HAP-1 (cell line): ENCODE results near the gene DENND1C.
A peak's percentile ranks its signal among the peaks of the same experiment; 100 is the strongest.
"Not testable (repeated sequence)": the region's sequence is repeated elsewhere in the genome, so short reads cannot be mapped to it uniquely, and the experiment has no call there.

Experiments
- DNase-seq, 2 experiments: peaks; one replicate each; pipeline ENCODE4 v3.0.0-alpha.2; 2016 to 2020; ENCODE audit warnings: low spot score in 2 of 2
- H3K27me3 ChIP-seq: fragments of 250-450 bp; sonication (Bioruptor Pico); 2 replicates; pipeline ENCODE4 v1.5.1; 2020; ENCODE audit warnings: low read depth, mild to moderate bottlenecking, moderate library complexity
- H3K36me3 ChIP-seq: fragments of 250-450 bp; sonication (Bioruptor Pico); replicated peaks from 2 replicates; pipeline ENCODE4 v1.5.1; 2020; ENCODE audit warnings: mild to moderate bottlenecking
- H3K4me1 ChIP-seq: fragments of 250-450 bp; sonication (Bioruptor Pico); 2 replicates; pipeline ENCODE4 v1.5.1; 2020; ENCODE audit warnings: mild to moderate bottlenecking
- H3K4me3 ChIP-seq: fragments of 250-450 bp; sonication (Bioruptor Pico); 2 replicates; pipeline ENCODE4 v1.5.1; 2020; ENCODE audit warnings: mild to moderate bottlenecking, moderate library complexity
- H3K9me3 ChIP-seq: fragments of 250-450 bp; sonication (Bioruptor Pico); 2 replicates; pipeline ENCODE4 v1.5.1; 2020; ENCODE audit warnings: mild to moderate bottlenecking, moderate library complexity
- in situ Hi-C: fragments of 300-500 bp; cut with MboI; formaldehyde crosslinking; loops from 3 replicates; pipeline ENCODE4 v1.14.3; 2020; ENCODE audit warnings: low sequenced_read_pairs, inconsistent platforms, mixed read lengths

The DENND1C gene

DNA sequence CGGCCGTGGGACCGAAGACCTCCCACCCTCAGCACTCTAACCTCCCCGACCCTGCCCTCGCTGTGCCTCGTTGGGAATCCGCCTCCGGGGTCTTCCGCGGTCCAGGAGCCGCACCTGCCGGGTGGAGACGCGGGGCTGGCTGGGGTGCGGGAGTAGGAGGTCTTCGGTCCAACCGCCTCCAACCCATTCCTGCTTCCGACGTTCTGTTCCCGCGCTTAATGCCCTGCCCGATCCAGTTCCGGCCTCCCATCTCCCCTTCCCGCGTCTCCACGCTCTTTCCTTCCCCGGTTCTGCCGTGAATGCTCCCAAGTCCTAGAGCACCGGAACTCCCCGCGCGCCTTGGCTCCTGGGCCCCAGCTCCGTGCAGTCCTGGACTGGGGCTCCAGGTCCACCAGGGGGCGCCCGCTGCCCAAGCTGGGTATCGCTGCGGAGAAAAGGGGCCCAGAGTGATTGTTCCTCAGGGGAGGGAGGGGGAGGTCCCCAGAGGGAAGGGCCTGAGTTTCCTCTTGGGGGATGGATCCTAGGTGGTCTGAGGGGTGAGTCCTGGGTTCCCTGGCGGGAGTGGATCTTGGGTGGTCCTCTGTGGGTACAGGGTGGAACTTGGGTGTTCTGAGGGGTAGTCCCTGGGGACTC lies 35.2 kb upstream of the DENND1C start:
- Histone ChIP-seq H3K36me3 (no peaks in the 10 kb centered on the region), H3K4me1 (peaks cover 3% of the 10 kb centered on the region), H3K4me3 (peak overlapping the region; percentile 56), H3K27me3 (no peaks in the 10 kb centered on the region), H3K9me3 (no peaks in the 10 kb centered on the region)
- DNase-seq, result peak; percentile 82 to 97
- in situ Hi-C loops, result loop anchor here (5.0 to 25.0 kb wide), 3 partner anchors 116 to 346 kb away; partner anchors contain the start of genes GPR108 and TRIP10

DNA sequence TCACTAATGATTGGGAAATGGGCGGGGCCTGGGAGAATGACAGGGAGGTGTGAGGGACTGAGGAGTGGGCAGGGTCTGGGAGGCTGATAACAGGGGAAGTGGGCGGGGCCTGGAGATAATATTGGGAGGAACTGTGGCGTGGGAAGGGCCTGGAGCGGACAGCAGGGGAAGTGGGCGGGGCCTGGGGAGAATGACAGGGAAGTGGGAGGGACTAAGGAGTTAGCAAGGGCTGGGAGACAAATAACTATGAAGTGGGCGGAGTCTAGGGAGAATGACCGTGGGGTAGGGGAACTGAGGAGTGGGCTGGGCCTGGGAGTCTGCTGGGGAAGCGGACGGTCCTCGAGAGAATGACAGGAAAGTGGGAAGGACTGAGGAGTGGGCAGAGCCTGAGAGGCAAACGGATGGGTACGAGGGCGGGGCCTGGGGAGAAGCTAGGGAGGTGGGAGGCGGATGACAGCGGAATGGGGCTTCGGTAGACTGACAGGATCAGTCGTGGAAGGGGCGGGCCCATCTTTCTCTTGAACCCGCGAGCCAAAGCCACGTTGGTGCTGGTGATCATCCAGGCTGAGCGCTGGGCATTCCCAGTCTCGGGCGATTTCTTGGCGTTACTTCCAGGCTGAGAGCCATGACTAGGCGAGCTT lies 34.6 kb upstream of the DENND1C start:
- Histone ChIP-seq H3K9me3 (no peaks in the 10 kb centered on the region), H3K36me3 (no peaks in the 10 kb centered on the region), H3K4me3 (peak overlapping the region; percentile 56), H3K4me1 (peaks cover 3% of the 10 kb centered on the region), H3K27me3 (no peaks in the 10 kb centered on the region)
- in situ Hi-C loops, result loop anchor here (5.0 to 25.0 kb wide), 3 partner anchors 116 to 346 kb away; partner anchors contain the start of genes GPR108 and TRIP10
- peak; percentile 98 to 100 for DNase-seq

DNA sequence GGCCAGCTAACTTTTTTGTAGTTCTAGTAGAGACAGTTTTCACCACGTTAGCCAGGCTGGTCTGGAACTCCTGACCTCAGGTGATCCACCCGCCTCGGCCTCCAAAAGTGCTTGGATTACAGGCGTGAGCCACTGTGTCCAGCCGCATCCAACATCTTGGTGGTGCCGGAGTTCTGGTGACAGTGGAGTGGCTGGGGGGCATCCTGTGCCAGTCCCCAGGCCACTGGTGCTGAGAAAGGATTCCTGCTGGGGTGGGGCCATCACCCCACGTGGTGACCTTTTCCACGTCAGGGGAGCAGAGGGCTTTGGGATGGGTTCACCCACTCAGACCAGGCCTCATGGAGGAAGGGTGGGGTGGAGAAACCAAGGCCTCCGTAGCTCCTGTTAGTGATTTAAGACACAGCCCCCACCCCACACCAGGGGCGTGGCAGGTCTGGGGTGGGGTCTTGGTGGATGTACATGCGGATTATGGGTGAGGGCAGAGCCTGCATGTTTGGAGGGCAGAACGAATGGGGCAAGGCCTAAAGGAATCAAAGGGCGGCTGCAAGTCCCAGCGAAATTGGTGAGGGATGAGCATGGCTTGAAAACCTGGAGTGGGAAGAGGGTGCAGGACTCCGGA lies 33.4 kb upstream of the DENND1C start:
- in situ Hi-C loops, result loop anchor here (5.0 to 25.0 kb wide), 3 partner anchors 117 to 347 kb away; partner anchors contain the start of genes GPR108 and TRIP10
- H3K9me3 ChIP-seq, result no peaks in the 10 kb centered on the region
- H3K4me3 ChIP-seq, result no peak overlapping the region
- no peaks in the 10 kb centered on the region for H3K27me3 ChIP-seq
- DNase-seq, result no peak
- no peaks in the 10 kb centered on the region for H3K36me3 ChIP-seq
- H3K4me1 ChIP-seq, result peaks cover 3% of the 10 kb centered on the region

DNA sequence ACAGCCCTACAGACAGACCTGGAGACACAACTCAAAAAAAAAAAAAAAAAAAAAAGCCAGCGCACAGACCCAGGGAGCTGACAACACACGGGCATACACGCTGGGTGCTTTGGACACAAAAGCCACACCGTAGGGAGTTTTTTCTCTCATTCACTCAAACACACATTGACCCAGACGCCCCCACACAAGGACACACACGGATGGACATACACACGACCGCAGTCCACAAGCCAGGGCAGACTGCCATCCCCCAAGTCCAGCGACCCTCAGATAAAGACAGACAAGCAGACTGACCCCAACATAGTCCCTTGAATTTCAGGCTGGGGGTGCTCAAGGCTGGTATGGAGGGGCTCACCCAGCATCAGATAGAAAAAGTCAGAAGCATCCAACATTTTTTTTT lies 32.5 kb upstream of the DENND1C start:
- in situ Hi-C loops, result loop anchor here (25.0 kb wide), 1 partner anchor 348 kb away; no protein-coding TSS in a partner anchor

DNA sequence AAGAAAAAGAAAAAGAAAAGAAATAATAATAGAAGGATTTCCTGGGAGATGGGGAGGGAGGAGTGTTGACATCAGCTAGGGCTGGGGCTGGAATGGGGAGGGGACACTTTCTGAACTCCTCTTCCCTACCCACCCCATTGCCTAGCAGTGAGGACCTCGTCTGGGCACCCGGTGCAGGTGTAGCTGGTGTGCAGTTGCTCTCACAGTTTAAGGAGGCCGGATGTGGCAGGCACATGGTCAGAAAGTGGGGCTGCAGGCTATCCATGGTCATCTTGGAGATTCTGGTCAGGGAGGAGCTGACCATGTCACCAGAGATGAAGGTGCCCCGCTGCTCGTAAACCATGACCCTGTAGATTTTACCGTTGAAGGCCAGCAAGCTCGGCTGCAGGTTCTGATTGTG lies 29.0 kb upstream of the DENND1C start:
- H3K4me1 ChIP-seq, result no peaks in the 10 kb centered on the region
- H3K27me3 ChIP-seq, result no peaks in the 10 kb centered on the region
- no peak overlapping the region for H3K4me3 ChIP-seq
- no peaks in the 10 kb centered on the region for H3K36me3 ChIP-seq
- no peak for DNase-seq
- H3K9me3 ChIP-seq, result no peaks in the 10 kb centered on the region
- in situ Hi-C loops, result loop anchor here (25.0 kb wide), 1 partner anchor 352 kb away; no protein-coding TSS in a partner anchor

More for the DNA sequence above, 32.5 kb upstream of the DENND1C start:
- no peak for DNase-seq
- H3K27me3 ChIP-seq, result no peaks in the 10 kb centered on the region
- peaks cover 3% of the 10 kb centered on the region for H3K4me1 ChIP-seq
- H3K36me3 ChIP-seq, result no peaks in the 10 kb centered on the region
- no peak overlapping the region for H3K4me3 ChIP-seq
- no peaks in the 10 kb centered on the region for H3K9me3 ChIP-seq

DNA sequence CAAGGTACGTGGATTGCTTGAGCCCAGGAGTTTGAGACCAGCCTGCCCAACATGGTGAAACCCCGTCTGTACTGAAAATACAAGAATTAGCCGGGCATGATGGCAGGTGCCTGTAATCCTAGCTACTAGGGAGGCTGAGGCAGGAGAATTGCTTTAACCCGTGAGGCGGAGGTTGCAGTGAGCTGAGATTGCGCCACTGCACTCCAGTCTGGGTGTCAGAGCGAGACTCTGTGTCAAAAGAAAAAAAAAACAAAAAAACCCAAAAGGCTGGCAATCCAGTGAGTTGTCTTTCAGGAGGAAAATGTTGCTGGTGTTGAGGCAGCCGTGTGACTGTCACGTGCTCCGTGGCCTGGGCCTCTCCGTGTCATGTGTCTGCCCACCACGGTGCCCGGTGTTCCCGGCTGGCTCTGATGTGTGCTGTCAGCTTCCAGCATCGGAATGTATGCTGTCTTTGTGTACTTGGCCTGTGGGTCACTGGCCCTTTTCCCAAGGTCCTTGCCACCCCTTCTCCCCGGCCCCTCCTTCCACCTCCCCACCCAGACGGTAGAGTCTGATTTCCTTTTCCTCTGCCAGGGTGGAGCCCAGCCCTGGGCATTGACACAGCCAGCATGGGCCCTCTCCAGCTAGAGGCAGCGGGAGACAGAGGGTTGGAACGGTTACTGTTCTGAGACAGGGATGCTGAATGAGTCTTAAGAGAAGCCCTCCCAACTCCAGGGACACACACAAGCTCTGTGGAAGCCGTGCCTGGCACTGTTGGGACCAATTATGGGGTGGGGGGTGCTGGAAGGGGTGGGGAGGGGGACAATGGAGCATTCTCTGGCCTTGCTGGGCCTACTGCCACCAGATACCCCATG lies 27.8 kb upstream of the DENND1C start:
- no peaks in the 10 kb centered on the region for H3K27me3 ChIP-seq
- in situ Hi-C loops, result loop anchor here (25.0 kb wide), 1 partner anchor 353 kb away; no protein-coding TSS in a partner anchor

DNA sequence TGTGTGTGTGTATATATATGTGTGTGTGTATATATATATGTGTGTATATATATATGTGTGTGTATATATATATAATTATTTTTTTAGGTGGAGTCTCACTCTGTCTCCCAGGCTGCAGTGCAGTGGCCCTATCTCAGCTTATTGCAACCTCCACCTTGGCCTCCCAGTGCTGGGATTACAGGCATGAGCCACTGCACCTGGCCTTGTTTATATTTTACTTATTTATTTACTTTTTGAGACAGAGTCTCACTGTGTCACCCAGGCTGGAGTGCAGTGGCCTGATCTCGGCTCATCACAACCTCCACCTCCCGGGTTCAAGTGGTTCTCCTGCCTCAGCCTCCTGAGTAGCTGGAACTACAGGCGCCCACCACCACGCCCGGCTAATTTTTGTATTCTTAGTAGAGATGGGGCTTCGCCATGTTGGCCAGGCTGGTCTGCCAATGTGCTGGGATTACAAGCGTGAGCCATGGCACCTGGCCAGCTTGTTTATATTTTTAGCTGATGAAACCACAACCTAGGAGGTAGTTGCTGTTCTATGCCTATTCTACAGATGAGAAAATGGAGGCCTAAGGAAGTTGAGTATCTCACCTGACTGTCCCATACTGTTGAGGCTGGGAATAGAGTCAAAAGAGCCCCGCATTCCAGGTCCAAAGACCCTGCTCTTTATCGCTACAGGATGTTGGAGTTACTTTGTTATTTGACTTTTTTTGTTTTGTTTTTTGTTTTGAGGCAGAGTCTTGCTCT lies 26.6 kb upstream of the DENND1C start:
- in situ Hi-C loops, result loop anchor here (25.0 kb wide), 1 partner anchor 354 kb away; no protein-coding TSS in a partner anchor
- not testable (repeated sequence) for DNase-seq, H3K27me3 ChIP-seq, H3K9me3 ChIP-seq, H3K4me1 ChIP-seq, H3K36me3 ChIP-seq, H3K4me3 ChIP-seq

More for the DNA sequence above, 27.8 kb upstream of the DENND1C start:
- no peaks in the 10 kb centered on the region for H3K9me3 ChIP-seq
- peaks cover 2% of the 10 kb centered on the region; the same call in 1 of the 2 replicates for H3K4me1 ChIP-seq
- DNase-seq, result no peak
- no peak overlapping the region for H3K4me3 ChIP-seq
- H3K36me3 ChIP-seq, result no peaks in the 10 kb centered on the region

DNA sequence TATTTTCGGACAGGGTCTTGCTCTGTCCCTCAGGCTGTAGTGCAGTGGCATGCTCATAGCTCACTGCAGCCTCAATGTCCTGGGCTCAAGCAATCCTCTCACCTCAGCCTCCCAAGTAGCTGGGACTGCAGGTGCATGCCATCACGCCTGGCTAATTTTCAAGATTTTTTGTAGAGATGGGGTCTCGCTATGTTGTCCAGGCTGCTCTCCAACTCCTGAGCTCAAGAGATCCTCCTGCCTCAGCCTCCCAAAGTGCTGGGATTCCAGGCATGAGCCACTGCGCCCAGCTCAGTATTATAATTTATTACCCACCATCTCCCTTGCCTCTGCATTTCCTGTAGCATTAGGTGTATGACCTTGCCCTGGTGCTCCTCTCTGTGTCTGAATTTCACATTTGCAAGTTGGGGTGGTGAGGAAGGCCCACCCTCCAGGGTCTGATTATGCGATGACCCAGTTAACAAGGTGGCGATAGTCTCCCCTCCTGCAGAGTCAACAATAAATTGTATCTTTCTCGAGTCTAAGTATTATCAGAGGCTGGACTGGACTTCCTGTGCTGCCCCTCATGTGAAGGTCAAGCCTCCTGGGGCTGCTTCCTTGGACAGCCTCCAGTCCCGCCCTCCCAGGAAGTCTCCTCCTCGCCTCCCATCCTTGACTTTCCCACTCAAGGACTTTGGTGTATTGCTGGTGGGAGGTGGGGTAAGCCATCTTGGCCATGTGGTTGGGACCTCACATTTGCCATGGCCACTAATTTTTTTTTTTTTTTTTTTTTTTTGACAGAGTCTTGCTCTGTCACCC lies 22.0 kb upstream of the DENND1C start:
- no peak for DNase-seq
- Histone ChIP-seq H3K27me3 (no peaks in the 10 kb centered on the region), H3K4me3 (no peak overlapping the region), H3K9me3 (no peaks in the 10 kb centered on the region), H3K36me3 (peaks cover 6% of the 10 kb centered on the region; the same call in 1 of the 2 replicates), H3K4me1 (peaks cover 5% of the 10 kb centered on the region; the same call in 1 of the 2 replicates)
- in situ Hi-C loops, result loop anchor here (25.0 kb wide), 1 partner anchor 359 kb away; no protein-coding TSS in a partner anchor

DNA sequence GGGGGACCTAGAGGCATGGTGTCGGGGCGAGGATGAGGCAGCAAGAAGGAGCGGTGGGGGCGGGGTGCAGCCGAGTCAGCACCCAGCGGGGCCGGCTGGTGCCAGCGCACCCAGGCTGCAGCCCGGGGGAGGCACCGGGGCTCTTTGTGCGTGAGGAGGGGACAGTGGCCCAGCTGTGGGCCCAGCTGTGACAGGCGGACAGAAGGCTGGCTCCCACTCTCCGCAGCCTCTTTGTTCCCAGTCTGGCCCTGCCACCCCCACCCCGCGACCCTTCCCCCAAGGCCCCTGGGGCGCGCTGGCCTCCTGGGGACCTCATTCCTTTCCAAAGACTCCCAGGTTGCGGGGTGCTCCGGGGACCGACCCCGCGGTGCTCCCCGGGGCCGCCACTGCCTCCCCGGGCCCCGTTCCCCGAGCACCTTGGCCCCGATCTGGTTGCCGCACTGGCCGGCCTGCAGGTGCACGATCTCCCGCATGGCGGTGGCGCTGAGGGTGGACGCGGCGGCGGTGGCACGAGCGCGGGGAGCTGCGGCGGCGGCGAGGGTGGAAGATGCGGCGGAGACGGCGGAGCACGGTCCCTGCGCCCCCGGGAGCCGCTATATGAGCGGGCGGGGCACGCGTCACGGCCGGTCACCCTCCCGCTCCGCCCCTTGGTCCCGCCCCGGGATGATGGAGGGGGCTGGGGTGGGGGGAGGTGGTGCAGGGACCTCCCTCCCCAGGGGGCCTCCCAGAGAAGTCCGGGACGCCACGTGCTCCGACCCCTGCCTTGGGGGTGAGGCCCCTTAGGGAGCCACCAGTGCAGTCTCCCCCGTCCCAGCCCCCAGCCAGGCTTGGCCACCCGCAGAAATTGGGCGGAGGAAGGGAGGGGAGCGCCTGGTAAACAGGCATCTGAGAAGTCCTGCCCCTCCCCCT lies 20.4 kb upstream of the DENND1C start, which contains the start of gene TUBB4A:
TUBB4A (minus strand) TSS at position 570 of the 909 bp plus-strand sequence; CDS start at position 473, 97 bp downstream.
- H3K4me1 ChIP-seq, result peaks cover 5% of the 10 kb centered on the region; the same call in 1 of the 2 replicates
- peak within 1 kb of the TSS; percentile 66 for H3K4me3 ChIP-seq
- in situ Hi-C loops, result loop anchor here (25.0 kb wide), 1 partner anchor 360 kb away; no protein-coding TSS in a partner anchor
- peak; percentile 49 to 84 for DNase-seq
- no peaks in the 10 kb centered on the region for H3K27me3 ChIP-seq
- peaks cover 6% of the 10 kb centered on the region; the same call in 1 of the 2 replicates for H3K36me3 ChIP-seq
- no peaks in the 10 kb centered on the region for H3K9me3 ChIP-seq

DNA sequence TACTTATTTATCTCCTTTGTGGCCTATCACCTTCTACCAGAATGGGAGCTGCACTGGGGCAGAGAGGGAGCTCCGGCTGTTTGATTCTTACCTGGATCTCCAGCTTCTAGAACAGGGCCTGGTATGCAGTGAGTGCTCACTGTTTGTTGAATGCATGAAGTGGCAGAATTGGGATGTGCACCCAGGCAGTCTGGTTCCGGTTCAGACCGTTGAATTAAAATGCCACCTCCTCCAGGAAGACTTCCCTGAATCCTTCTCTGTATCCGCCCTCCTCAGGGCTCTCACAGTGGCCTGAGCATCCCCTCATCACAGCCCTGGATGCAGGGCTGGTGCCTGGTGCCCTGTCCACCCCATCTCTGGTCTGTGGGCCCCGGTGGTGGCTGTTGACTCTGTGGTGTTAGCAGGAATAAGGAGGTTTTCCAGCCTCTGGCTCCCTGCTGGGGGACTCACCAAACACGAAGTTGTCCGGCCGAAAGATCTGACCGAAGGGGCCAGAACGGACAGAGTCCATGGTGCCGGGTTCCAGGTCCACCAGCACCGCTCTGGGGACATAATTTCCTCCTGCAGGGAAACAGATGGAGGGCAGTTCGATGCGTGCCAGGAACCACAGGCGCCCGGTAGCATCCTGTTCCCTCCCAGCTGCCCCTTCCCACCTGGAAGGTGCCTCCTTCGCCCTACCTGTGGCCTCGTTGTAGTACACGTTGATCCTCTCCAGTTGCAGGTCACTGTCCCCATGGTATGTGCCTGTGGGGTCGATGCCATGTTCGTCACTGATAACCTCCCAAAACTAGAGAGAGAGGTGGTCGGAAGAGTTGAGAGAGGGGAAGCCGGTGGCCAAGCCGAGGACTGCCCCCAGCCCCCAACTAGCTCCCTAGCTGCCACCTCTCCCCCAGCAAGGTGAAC lies 19.5 kb upstream of the DENND1C start:
- Histone ChIP-seq H3K9me3 (no peaks in the 10 kb centered on the region), H3K4me3 (peak overlapping the region; percentile 66)
- in situ Hi-C loops, result loop anchor here (25.0 kb wide), 1 partner anchor 361 kb away; no protein-coding TSS in a partner anchor

More for the DNA sequence above, 19.5 kb upstream of the DENND1C start:
- Histone ChIP-seq H3K36me3 (peaks cover 6% of the 10 kb centered on the region; the same call in 1 of the 2 replicates), H3K4me1 (peaks cover 5% of the 10 kb centered on the region; the same call in 1 of the 2 replicates), H3K27me3 (no peaks in the 10 kb centered on the region)
- DNase-seq, result no peak
